K562 (cell line): ENCODE data around the gene RALA. TPM values are rescaled to one million over a fixed set of nuclear protein-coding genes. Genes with fewer than 3 reads are reported as not detected.

Source experiments
- ATAC-seq: fragments of 200-7000 bp; cut with Tn5 transposase; 3 replicates; pipeline ENCODE4 v1.9.1; 2020; ENCODE audit warnings: moderate library complexity
- BruUV-seq: library from RNA; stranded (reverse); fragments of 400-500 nt; replicated peaks from 2 replicates; lab custom pipeline; 2021; lab: Mats Ljungman, UMichigan
- CTCF ChIA-PET: fragments of 300-600 bp; formaldehyde crosslinking; extraction: SDS; loops from one replicate; lab custom pipeline; 2021; ENCODE audit warnings: low intra/inter-chr PET ratio; lab: Yijun Ruan, JAX
- POLR2A ChIA-PET: fragments of 300-600, 350-650 bp; sonication (Branson Sonifier 250); formaldehyde crosslinking; extraction: SDS; loops from one replicate; lab custom pipeline; 2021; ENCODE audit warnings: antibody characterized with exemption, inconsistent platforms; lab: Yijun Ruan, JAX
- DNase-seq, 4 experiments: peaks; one replicate each; pipeline versions ENCODE4 v3.0.0 to v3.0.0-alpha.2; 2011 to 2018; ENCODE audit warnings: low spot score in 3 of 4, mixed read lengths in 3 of 4; ENCODE audit errors: extremely low read depth in 1 of 4
- FAIRE-seq: peaks from 2 replicates; lab custom pipeline; 2011; peaks lifted over from hg19 to GRCh38; lab: Jason Lieb, UNC
- H2AFZ ChIP-seq: 2 replicates; pipeline ENCODE4 v1.6.0; 2011; ENCODE audit warnings: low read depth, low read length, control low read depth, inconsistent platforms
- H3K27ac ChIP-seq: fragments of 200-600 bp; 3 replicates; pipeline ENCODE4 v1.8.0; 2011; ENCODE audit warnings: low read depth, mild to moderate bottlenecking, control low read depth, inconsistent platforms, low read length, moderate library complexity, mixed read lengths; ENCODE audit errors: extremely low read depth
- H3K27me3 ChIP-seq, 2 experiments: fragments of 300-600 bp in 1 of 2; 2 replicates in 1 of 2; 3 replicates in 1 of 2; pipeline versions ENCODE4 v1.6.0 to v1.8.0; 2011; ENCODE audit warnings: inconsistent platforms in 2 of 2, low read length in 2 of 2, mild to moderate bottlenecking in 1 of 2, mixed read lengths in 1 of 2, moderate library complexity in 1 of 2; ENCODE audit not compliant: control insufficient read depth in 2 of 2, insufficient read depth in 2 of 2
- H3K36me3 ChIP-seq: fragments of 300-600 bp; 3 replicates; pipeline ENCODE4 v1.8.0; 2011; ENCODE audit warnings: mild to moderate bottlenecking, low read length, inconsistent platforms; ENCODE audit not compliant: control insufficient read depth, insufficient read depth
- H3K4me1 ChIP-seq, 2 experiments: fragments of 200-600 bp in 1 of 2; replicated peaks in 1 of 2; 2 replicates in 1 of 2; 3 replicates in 1 of 2; pipeline versions ENCODE4 v1.5.1 to v1.8.0; 2011; ENCODE audit warnings: inconsistent platforms in 2 of 2, low read length in 2 of 2, mild to moderate bottlenecking in 1 of 2, mixed read lengths in 1 of 2, moderate library complexity in 1 of 2; ENCODE audit not compliant: control insufficient read depth in 2 of 2, insufficient read depth in 2 of 2
- H3K4me2 ChIP-seq: 2 replicates; pipeline ENCODE4 v1.6.1; 2011; ENCODE audit warnings: low read length, control low read depth, inconsistent platforms, mixed read lengths; ENCODE audit not compliant: insufficient read depth
- H3K4me3 ChIP-seq: fragments of 200-600 bp; sonication (generic), shearing (Covaris generic); 2 replicates; pipeline ENCODE4 v1.5.1; 2016; ENCODE audit warnings: control low read depth, inconsistent platforms
- H3K79me2 ChIP-seq: fragments of 200-600 bp; 3 replicates; pipeline ENCODE4 v1.8.0; 2011; ENCODE audit warnings: low read length, inconsistent platforms; ENCODE audit not compliant: control insufficient read depth, insufficient read depth
- H3K9ac ChIP-seq, 2 experiments: 2 replicates each; pipeline versions ENCODE4 v1.6.0 to v1.6.1; 2011; ENCODE audit warnings: low read depth in 2 of 2, low read length in 2 of 2, control low read depth in 1 of 2, inconsistent platforms in 1 of 2, mild to moderate bottlenecking in 1 of 2, mixed read lengths in 1 of 2; ENCODE audit not compliant: insufficient read depth in 1 of 2
- H3K9me1 ChIP-seq: one replicate; pipeline ENCODE4 v1.6.0; 2011; ENCODE audit warnings: inconsistent platforms, mild to moderate bottlenecking, low read length, moderate library complexity; ENCODE audit not compliant: control insufficient read depth, insufficient read depth
- H3K9me3 ChIP-seq: replicated peaks from 2 replicates; pipeline ENCODE4 v1.5.1; 2011; ENCODE audit warnings: low read depth, low read length, inconsistent platforms; ENCODE audit not compliant: control insufficient read depth, insufficient read depth
- H4K20me1 ChIP-seq: replicated peaks from 2 replicates; pipeline ENCODE4 v1.6.1; 2011; ENCODE audit warnings: low read length, inconsistent platforms, mixed read lengths; ENCODE audit not compliant: control insufficient read depth, insufficient read depth
- CREB1 ChIP-seq, 2 experiments: sonication (generic) in 1 of 2; formaldehyde crosslinking in 1 of 2; IDR thresholded peaks; 2 replicates each; pipeline versions ENCODE4 v1.6.1 to v1.8.0; 2012 to 2022; ENCODE audit warnings: inconsistent platforms in 1 of 2, mild to moderate bottlenecking in 1 of 2, missing genetic modification reagents in 1 of 2, moderate library complexity in 1 of 2
- E2F1 ChIP-seq: sonication (generic); formaldehyde crosslinking; IDR thresholded peaks from 2 replicates; pipeline ENCODE4 v1.8.1; 2023; ENCODE audit warnings: mild to moderate bottlenecking, missing genetic modification reagents, moderate library complexity
- MBD2 ChIP-seq: sonication (generic); IDR thresholded peaks from 2 replicates; pipeline ENCODE4 v1.6.1; 2016; ENCODE audit warnings: low read depth, borderline replicate concordance
- NR2C1 ChIP-seq, 2 experiments: fragments of 450-650 bp; IDR thresholded peaks; 2 replicates each; pipeline ENCODE4 v1.6.1; 2017; ENCODE audit warnings: mild to moderate bottlenecking in 2 of 2, antibody characterized with exemption in 1 of 2, inconsistent platforms in 1 of 2, missing compliant biosample characterization in 1 of 2, missing genetic modification characterization in 1 of 2
- POLR2B ChIP-seq: fragments of 450-650 bp; IDR thresholded peaks from 2 replicates; pipeline ENCODE4 v1.6.1; 2018; ENCODE audit warnings: low read depth; ENCODE audit not compliant: partially characterized antibody
- RAD51 ChIP-seq: fragments of 450-650 bp; IDR thresholded peaks from 2 replicates; pipeline ENCODE4 v1.7.1; 2016; ENCODE audit warnings: low read depth, mild to moderate bottlenecking, borderline replicate concordance
- RFX7 ChIP-seq: fragments of 250-450 bp; sonication (Bioruptor Pico); IDR thresholded peaks from 2 replicates; pipeline ENCODE4 v1.5.1; 2021; ENCODE audit warnings: mild to moderate bottlenecking
- TRIM25 ChIP-seq: fragments of 450-650 bp; IDR thresholded peaks from 2 replicates; pipeline ENCODE4 v1.7.0; 2016; ENCODE audit warnings: borderline replicate concordance
- whole genome bisulfite sequencing: fragments of 100-300 bp; shearing (Covaris generic); methylation state at CpG from one replicate; pipeline ENCODE4 v1.1.6; 2016; ENCODE audit warnings: low coverage, mixed read lengths; ENCODE audit not compliant: insufficient coverage; ENCODE audit errors: missing lambda C conversion rate; 5-methylcytosine and 5-hydroxymethylcytosine counted together
- in situ Hi-C: fragments of 300-500 bp; cut with MboI; formaldehyde crosslinking; loops from 4 replicates; pipeline ENCODE4 v1.15.0; 2018; ENCODE audit warnings: inconsistent platforms, mixed read lengths
- intact Hi-C: fragments of 100-400 bp; cut with micrococcal nuclease; formaldehyde crosslinking; loops from 2 replicates; pipeline ENCODE4 v1.14.2; 2022
- polyA plus RNA-seq, 8 experiments: library from polyadenylated mRNA; depleted of rRNA in 4 of 8; stranded (reverse) in 5 of 8; unstranded in 3 of 8; fragments of >200 nt; fragmentation: Nextera tagmentation in 2 of 8; fragmentation: Illumina TruSeq in 1 of 8; extraction: Ambion mirVana in 2 of 8; extraction: Trizol in 1 of 8; gene quantifications; 2 replicates each; pipeline versions ENCODE4 v1.2.1 to v1.2.3, GENCODE V29; 2011 to 2014; ENCODE audit warnings: inconsistent platforms in 1 of 8, missing spikeins in 1 of 8
- total RNA-seq, 7 experiments: library from RNA; depleted of rRNA in 6 of 7; stranded (reverse); fragments of >200 nt in 6 of 7; fragmentation: Illumina TruSeq in 2 of 7; extraction: Trizol in 2 of 7; gene quantifications; 2 replicates each; pipeline versions ENCODE4 v1.2.1 to v1.2.3, GENCODE V29; 2011 to 2021; ENCODE audit warnings: low replicate concordance in 1 of 7

Gene RALA
- total and polyA plus RNA-seq, 9 of the 15 experiments (the other 6 are each of a cell fraction or from before 2014, with no cell fraction given): 7.2 to 28.0 (median 25.7) TPM

DNA sequence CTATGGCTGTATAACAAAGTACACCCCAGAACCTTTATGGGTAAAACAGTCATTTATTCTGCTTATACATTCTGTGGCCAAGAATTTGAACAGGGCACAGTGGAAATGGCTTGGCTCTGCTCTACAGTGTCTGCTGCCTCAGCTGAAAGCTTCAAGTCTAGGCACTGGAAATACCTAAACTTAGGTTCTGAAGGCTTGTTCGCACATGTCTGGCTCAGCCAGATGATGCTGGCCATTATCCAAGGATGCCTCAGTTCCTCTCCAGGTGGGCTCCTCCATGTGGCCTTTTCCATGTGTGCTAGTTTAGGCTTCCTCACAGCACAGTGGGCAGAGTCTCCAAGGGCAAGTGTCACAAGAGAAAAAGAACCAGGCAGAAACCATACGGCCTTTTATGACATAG, 76.8 kb downstream of the RALA start (continued):
- TF ChIP-seq TRIM25: no peak

DNA sequence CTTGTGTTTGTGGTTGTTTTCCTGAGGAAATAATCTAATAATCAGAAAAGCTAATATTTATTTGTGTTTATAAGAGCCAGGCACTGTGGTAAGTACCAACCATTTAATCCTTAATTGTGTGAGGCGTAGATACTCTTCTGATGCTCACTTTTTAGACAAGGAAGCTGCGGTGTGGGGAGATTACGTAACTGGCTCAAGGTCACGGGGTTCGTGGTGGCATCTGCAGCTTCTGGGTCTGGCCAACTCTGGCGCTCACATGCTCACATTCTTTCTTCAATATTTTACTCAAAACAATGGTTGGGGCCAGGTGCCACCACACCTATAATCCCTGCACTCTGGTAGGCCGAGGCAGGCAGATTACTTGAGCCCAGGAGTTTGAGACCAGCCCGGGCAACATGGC, 77.6 kb downstream of the RALA start:
- no peaks in the 10 kb centered on the region for H3K9me1 ChIP-seq
- in situ Hi-C loops: no loop called here
- no peak overlapping the region for H3K4me2 ChIP-seq
- TF ChIP-seq CREB1 (IDR thresholded peaks at IDR 0.05) (no peak), CREB1 (CRISPR knock-in tag; IDR thresholded peaks at IDR 0.05) (no peak), MBD2 (no peak), POLR2B (no peak), RFX7 (CRISPR knock-in tag) (no peak), NR2C1 (IDR thresholded peaks at IDR 0.05) (no peak), NR2C1 (tag; IDR thresholded peaks at IDR 0.05) (no peak), RAD51 (no peak), E2F1 (CRISPR knock-in tag) (no peak)
- H3K4me1 ChIP-seq: no peaks in the 10 kb centered on the region
- no peak overlapping the region for H2AFZ ChIP-seq
- H3K9ac ChIP-seq: no peak overlapping the region
- ChIA-PET CTCF (no interaction called here), POLR2A (no interaction called here)
- no peak overlapping the region for H3K27ac ChIP-seq
- no peaks in the 10 kb centered on the region for H3K27me3 ChIP-seq
- ATAC-seq (no peak), DNase-seq (no peak), FAIRE-seq (no peak)
- no peak overlapping the region for H3K4me3 ChIP-seq
- no TSS peak for BruUV-seq
- H3K79me2 ChIP-seq: no peaks in the 10 kb centered on the region
- H3K36me3 ChIP-seq: peaks cover 46% of the 10 kb centered on the region
- no peaks in the 10 kb centered on the region for H4K20me1 ChIP-seq
- intact Hi-C loops: no loop called here
- H3K9me3 ChIP-seq: no peaks in the 10 kb centered on the region
- 96% methylated on average over 8 of the region's 8 CpGs for WGBS
